Neural progenitor cell (in vitro differentiated cells): ENCODE data around the gene ADSS1. TPM values are rescaled to one million over a fixed set of nuclear protein-coding genes. Genes with fewer than 3 reads are reported as not detected.

Source experiments
- DNase-seq: peaks from one replicate; pipeline ENCODE4 v3.0.0-alpha.2; 2016; ENCODE audit warnings: low spot score
- H2AFZ ChIP-seq: fragments of 200-600 bp; sonication (generic); replicated peaks from 2 replicates; pipeline ENCODE4 v1.6.1; 2016; ENCODE audit warnings: antibody characterized with exemption
- H3F3A ChIP-seq: fragments of 200-600 bp; sonication (generic); 2 replicates; pipeline ENCODE4 v1.6.1; 2016; ENCODE audit warnings: antibody characterized with exemption, low read depth
- H3K27ac ChIP-seq: fragments of 200-600 bp; sonication (generic); 2 replicates; pipeline ENCODE4 v1.5.1; 2016; ENCODE audit warnings: mild to moderate bottlenecking
- H3K27me3 ChIP-seq: fragments of 200-600 bp; sonication (generic); 2 replicates; pipeline ENCODE4 v1.6.1; 2016; ENCODE audit warnings: mild to moderate bottlenecking, moderate library complexity
- H3K36me3 ChIP-seq: fragments of 200-600 bp; sonication (generic); 2 replicates; pipeline ENCODE4 v1.5.1; 2016
- H3K4me1 ChIP-seq: fragments of 200-600 bp; sonication (generic); 2 replicates; pipeline ENCODE4 v1.6.1; 2016; ENCODE audit warnings: mixed run types
- H3K4me2 ChIP-seq: fragments of 200-600 bp; sonication (generic); 2 replicates; pipeline ENCODE4 v1.6.1; 2016
- H3K4me3 ChIP-seq: fragments of 200-600 bp; sonication (generic); 2 replicates; pipeline ENCODE4 v1.5.1; 2016
- H3K79me2 ChIP-seq: fragments of 200-600 bp; sonication (generic); 2 replicates; pipeline ENCODE4 v1.6.1; 2016; ENCODE audit warnings: low read depth
- H3K9ac ChIP-seq: fragments of 200-600 bp; sonication (generic); 2 replicates; pipeline ENCODE4 v1.6.1; 2016
- H3K9me3 ChIP-seq: fragments of 200-600 bp; sonication (generic); 2 replicates; pipeline ENCODE4 v1.5.1; 2016; ENCODE audit warnings: low read depth
- H4K20me1 ChIP-seq: fragments of 200-600 bp; sonication (generic); 2 replicates; pipeline ENCODE4 v1.6.1; 2016; ENCODE audit warnings: low read depth
- H3K27ac Mint-ChIP-seq: 3 replicates; pipeline ENCODE4 v1.8.0; 2021; ENCODE audit warnings: mixed read lengths
- H3K27me3 Mint-ChIP-seq: 2 replicates; pipeline ENCODE4 v1.8.0; 2022; ENCODE audit warnings: low read depth, mild to moderate bottlenecking, inconsistent platforms, moderate library complexity, mixed read lengths; ENCODE audit not compliant: insufficient read depth
- H3K36me3 Mint-ChIP-seq: 3 replicates; pipeline ENCODE4 v1.8.0; 2021; ENCODE audit warnings: mixed read lengths
- H3K4me1 Mint-ChIP-seq: 3 replicates; pipeline ENCODE4 v1.8.0; 2021; ENCODE audit warnings: mixed read lengths
- H3K4me3 Mint-ChIP-seq: 3 replicates; pipeline ENCODE4 v1.8.0; 2021; ENCODE audit warnings: mild to moderate bottlenecking, moderate library complexity, mixed read lengths
- H3K9me3 Mint-ChIP-seq: 3 replicates; pipeline ENCODE4 v1.8.0; 2020; ENCODE audit warnings: mixed read lengths
- EZH2 ChIP-seq: fragments of 200-600 bp; sonication (generic); IDR thresholded peaks from 2 replicates; pipeline ENCODE4 v1.6.1; 2017; ENCODE audit warnings: antibody characterized with exemption, mild to moderate bottlenecking, moderate library complexity
- EZH2phosphoT487 ChIP-seq: fragments of 200-600 bp; sonication (generic); IDR thresholded peaks from 2 replicates; pipeline ENCODE4 v1.6.1; 2017; ENCODE audit warnings: antibody characterized with exemption
- microRNA-seq: library from miRNA; unstranded; fragments of <30 nt; microRNA quantifications from one replicate; pipeline ENCODE4, GENCODE V29; 2016
- small RNA-seq: library from RNA; depleted of rRNA; stranded (forward); fragments of <200 nt; gene quantifications from one replicate; pipeline ENCODE3, GENCODE V24; 2015
- total RNA-seq: library from RNA; depleted of rRNA; stranded (reverse); fragments of >200 nt; gene quantifications from 2 replicates; pipeline ENCODE4 v1.2.3, GENCODE V29; 2015; ENCODE audit warnings: low replicate concordance
- TF ChIP-seq, protein P1 (sequence below): fragments of 200-600 bp; sonication (generic); IDR thresholded peaks from 2 replicates; pipeline ENCODE4 v1.5.1; 2017; ENCODE audit warnings: antibody characterized with exemption, mild to moderate bottlenecking

Gene ADSS1
- total RNA-seq, 1 donor from 2014 or later = 26.4 TPM

- Histone ChIP-seq H3K27ac (no peak overlapping the region), H4K20me1 (peaks cover 50% of the 10 kb centered on the region), H3K4me1 (peaks cover 24% of the 10 kb centered on the region), H3K79me2 (peaks cover 36% of the 10 kb centered on the region), H3K4me2 (peak overlapping the region; percentile 85), H3F3A (peaks cover 41% of the 10 kb centered on the region), H3K9me3 (no peaks in the 10 kb centered on the region), H3K36me3 (no peaks in the 10 kb centered on the region), H3K4me3 (peak overlapping the region; percentile 50), H3K9ac (no peak overlapping the region), H2AFZ (no peak overlapping the region), H3K27me3 (peaks cover 53% of the 10 kb centered on the region)
- Mint-ChIP-seq H3K9me3 (peaks cover 2% of the 10 kb centered on the region), H3K27ac (no peak overlapping the region), H3K4me1 (peaks cover 45% of the 10 kb centered on the region), H3K27me3 (peaks cover 26% of the 10 kb centered on the region), H3K36me3 (peaks cover 2% of the 10 kb centered on the region), H3K4me3 (peak overlapping the region; percentile 84)
- DNase-seq = no peak
- TF ChIP-seq EZH2 (no peak), EZH2phosphoT487 (no peak)
- TF ChIP-seq, protein P1, sequence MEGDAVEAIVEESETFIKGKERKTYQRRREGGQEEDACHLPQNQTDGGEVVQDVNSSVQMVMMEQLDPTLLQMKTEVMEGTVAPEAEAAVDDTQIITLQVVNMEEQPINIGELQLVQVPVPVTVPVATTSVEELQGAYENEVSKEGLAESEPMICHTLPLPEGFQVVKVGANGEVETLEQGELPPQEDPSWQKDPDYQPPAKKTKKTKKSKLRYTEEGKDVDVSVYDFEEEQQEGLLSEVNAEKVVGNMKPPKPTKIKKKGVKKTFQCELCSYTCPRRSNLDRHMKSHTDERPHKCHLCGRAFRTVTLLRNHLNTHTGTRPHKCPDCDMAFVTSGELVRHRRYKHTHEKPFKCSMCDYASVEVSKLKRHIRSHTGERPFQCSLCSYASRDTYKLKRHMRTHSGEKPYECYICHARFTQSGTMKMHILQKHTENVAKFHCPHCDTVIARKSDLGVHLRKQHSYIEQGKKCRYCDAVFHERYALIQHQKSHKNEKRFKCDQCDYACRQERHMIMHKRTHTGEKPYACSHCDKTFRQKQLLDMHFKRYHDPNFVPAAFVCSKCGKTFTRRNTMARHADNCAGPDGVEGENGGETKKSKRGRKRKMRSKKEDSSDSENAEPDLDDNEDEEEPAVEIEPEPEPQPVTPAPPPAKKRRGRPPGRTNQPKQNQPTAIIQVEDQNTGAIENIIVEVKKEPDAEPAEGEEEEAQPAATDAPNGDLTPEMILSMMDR = no peak
Measured at GRCh38 chr14:104795781-104796686, 72.0 kb downstream of the ADSS1 start.

DNA sequence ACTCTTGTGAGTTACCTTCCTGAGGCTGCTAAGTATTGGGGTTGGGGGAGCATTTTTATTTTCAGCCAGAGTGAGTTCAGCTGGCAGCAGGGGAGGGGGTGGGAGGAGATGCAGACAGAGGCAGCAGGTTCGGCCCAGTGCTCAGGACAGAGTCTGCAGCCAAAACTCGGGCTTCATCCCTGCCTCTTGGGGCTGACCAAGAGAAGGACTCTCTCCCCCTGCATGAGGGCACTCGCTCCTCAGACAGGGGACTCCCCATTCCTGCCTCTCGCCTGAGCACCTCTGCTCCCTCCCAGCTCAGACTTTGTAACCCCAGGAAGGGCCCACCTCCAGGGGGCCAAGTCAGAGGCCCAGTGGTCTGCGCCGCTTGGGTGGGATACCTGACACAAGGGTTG, 72.7 kb downstream of the ADSS1 start:
- Mint-ChIP-seq H3K4me1 (peaks cover 46% of the 10 kb centered on the region), H3K27ac (no peak overlapping the region), H3K4me3 (peak overlapping the region; percentile 84), H3K27me3 (peaks cover 30% of the 10 kb centered on the region), H3K9me3 (peaks cover 2% of the 10 kb centered on the region), H3K36me3 (no peaks in the 10 kb centered on the region)
- no peak for DNase-seq
- no peak overlapping the region for H3K27ac ChIP-seq
- H3K9me3 ChIP-seq = no peaks in the 10 kb centered on the region
- peak overlapping the region; percentile 85 for H3K4me2 ChIP-seq
- H3K9ac ChIP-seq = no peak overlapping the region
- TF ChIP-seq EZH2 (no peak), EZH2phosphoT487 (no peak)
- TF ChIP-seq, protein P1 = no peak
- peaks cover 60% of the 10 kb centered on the region for H3K27me3 ChIP-seq
- H3K36me3 ChIP-seq = no peaks in the 10 kb centered on the region
- H2AFZ ChIP-seq = no peak overlapping the region
- H3K4me3 ChIP-seq = no peak overlapping the region
- peaks cover 24% of the 10 kb centered on the region for H3K4me1 ChIP-seq
- peaks cover 43% of the 10 kb centered on the region for H3F3A ChIP-seq
- H4K20me1 ChIP-seq = peaks cover 48% of the 10 kb centered on the region
- peaks cover 32% of the 10 kb centered on the region for H3K79me2 ChIP-seq

Small RNA genes lying within 50 kb of the gene (microRNA-seq; reads per million reads assigned to microRNA genes)
- gene MIR4710 = not detected

Small RNA genes lying within 50 kb of the gene (small RNA-seq; reads per million reads assigned to genes)
- gene MIR4710 = not detected

Other genes starting within 250 kb of the ADSS1 start
- not detected in 2 replicates for gene C14orf180, start 144.5 kb upstream of the ADSS1 start, total RNA-seq
- 0.77 and 12.1 TPM in 2 replicates for gene TMEM179, start 119.5 kb upstream of the ADSS1 start, total RNA-seq
- gene INF2, start 34.6 kb upstream of the ADSS1 start, total RNA-seq = 7.8 and 24.0 TPM in 2 replicates
- 139 and 231 TPM in 2 replicates for gene SIVA1, start 28.9 kb downstream of the ADSS1 start, total RNA-seq
- 67.2 and 92.4 TPM in 2 replicates for gene AKT1, start 71.5 kb downstream of the ADSS1 start, total RNA-seq
- gene ZBTB42, start 76.9 kb downstream of the ADSS1 start, total RNA-seq = 0.41 and 1.1 TPM in 2 replicates
- gene CEP170B, start 141.0 kb downstream of the ADSS1 start, total RNA-seq = 3.0 and 13.7 TPM in 2 replicates
- not detected in 2 replicates for gene PLD4, start 200.7 kb downstream of the ADSS1 start, total RNA-seq